SK-N-SH (cell line): ENCODE data around the gene TANC1. TPM values are rescaled to one million over a fixed set of nuclear protein-coding genes. Genes with fewer than 3 reads are reported as not detected.

Source experiments
- CTCF ChIA-PET: fragments of 300-600, 350-600 bp; formaldehyde crosslinking; extraction: SDS; loops from one replicate; lab custom pipeline; 2021; lab: Yijun Ruan, JAX
- POLR2A ChIA-PET: fragments of 350-600 bp; sonication (Branson Sonifier 250); formaldehyde crosslinking; extraction: SDS; loops from one replicate; lab custom pipeline; 2020; ENCODE audit warnings: antibody characterized with exemption, inconsistent platforms; lab: Yijun Ruan, JAX
- DNase-seq: peaks from one replicate; pipeline ENCODE4 v3.0.0; 2012
- H2AFZ ChIP-seq: fragments of 200-600 bp; sonication (generic); 2 replicates; pipeline ENCODE4 v1.8.1; 2016; ENCODE audit warnings: antibody characterized with exemption, mild to moderate bottlenecking, low read depth
- H3F3A ChIP-seq: fragments of 200-600 bp; sonication (generic); replicated peaks from 2 replicates; pipeline ENCODE3; 2016; ENCODE audit warnings: antibody characterized with exemption, mild to moderate bottlenecking; ENCODE audit not compliant: insufficient read depth
- H3K27ac ChIP-seq, 2 experiments: fragments of 200-500 bp in 1 of 2; fragments of 200-600 bp in 1 of 2; sonication (Bioruptor generic) in 1 of 2; sonication (generic), shearing (Covaris generic) in 1 of 2; 2 replicates each; pipeline versions ENCODE4 v1.5.1 to v1.6.1; 2014 to 2016; ENCODE audit warnings: low read depth in 2 of 2, inconsistent platforms in 1 of 2, low read length in 1 of 2, mild to moderate bottlenecking in 1 of 2, mixed read lengths in 1 of 2
- H3K27me3 ChIP-seq: fragments of 200-600 bp; sonication (generic), shearing (Covaris generic); 2 replicates; pipeline ENCODE4 v1.6.1; 2016; ENCODE audit warnings: mixed run types; ENCODE audit not compliant: insufficient read depth
- H3K36me3 ChIP-seq, 2 experiments: fragments of 200-500 bp in 1 of 2; fragments of 200-600 bp in 1 of 2; sonication (Bioruptor generic) in 1 of 2; sonication (generic) in 1 of 2; replicated peaks in 1 of 2; 2 replicates each; pipeline versions ENCODE3 to v1.5.1; 2014 to 2016; ENCODE audit warnings: low read length in 1 of 2, mild to moderate bottlenecking in 1 of 2; ENCODE audit not compliant: insufficient read depth in 2 of 2, control insufficient read depth in 1 of 2
- H3K4me1 ChIP-seq, 2 experiments: fragments of 200-500 bp in 1 of 2; fragments of 200-600 bp in 1 of 2; sonication (Bioruptor generic) in 1 of 2; sonication (generic), shearing (Covaris generic) in 1 of 2; 2 replicates each; pipeline versions ENCODE4 v1.5.1 to v1.6.1; 2014 to 2016; ENCODE audit warnings: low read depth in 1 of 2, low read length in 1 of 2, mixed run types in 1 of 2; ENCODE audit not compliant: insufficient read depth in 2 of 2, control insufficient read depth in 1 of 2
- H3K4me2 ChIP-seq: fragments of 200-600 bp; sonication (generic), shearing (Covaris generic); 2 replicates; pipeline ENCODE4 v1.6.1; 2017; ENCODE audit warnings: mixed run types
- H3K4me3 ChIP-seq, 2 experiments: fragments of 200-500 bp in 1 of 2; fragments of 200-600 bp in 1 of 2; sonication (Bioruptor generic) in 1 of 2; sonication (generic), shearing (Covaris generic) in 1 of 2; 2 replicates each; pipeline versions ENCODE4 v1.5.1 to v1.8.1; 2014 to 2016; ENCODE audit warnings: low read depth in 2 of 2, inconsistent platforms in 1 of 2, low read length in 1 of 2, mild to moderate bottlenecking in 1 of 2, mixed read lengths in 1 of 2, moderate library complexity in 1 of 2
- H3K79me2 ChIP-seq: fragments of 200-600 bp; sonication (generic); 2 replicates; pipeline ENCODE4 v1.8.1; 2017; ENCODE audit warnings: mild to moderate bottlenecking; ENCODE audit not compliant: insufficient read depth
- H3K9ac ChIP-seq: fragments of 200-600 bp; sonication (generic); 2 replicates; pipeline ENCODE4 v1.6.1; 2017; ENCODE audit warnings: mixed run types
- H3K9me2 ChIP-seq: fragments of 200-600 bp; sonication (generic); 2 replicates; pipeline ENCODE4 v1.6.1; 2017; ENCODE audit warnings: mixed run types
- H3K9me3 ChIP-seq: fragments of 200-600 bp; sonication (generic); 2 replicates; pipeline ENCODE4 v1.6.1; 2017; ENCODE audit warnings: mixed run types, mild to moderate bottlenecking, moderate library complexity
- H4K20me1 ChIP-seq: fragments of 200-600 bp; sonication (generic); 2 replicates; pipeline ENCODE4 v1.6.1; 2017; ENCODE audit warnings: mild to moderate bottlenecking, mixed run types; ENCODE audit not compliant: insufficient read depth
- CTCF ChIP-seq: fragments of 200-600 bp; sonication (generic); IDR thresholded peaks from 2 replicates; pipeline ENCODE4 v1.6.1; 2017; ENCODE audit warnings: antibody characterized with exemption, mild to moderate bottlenecking, moderate library complexity
- EZH2phosphoT487 ChIP-seq: fragments of 200-600 bp; sonication (generic); IDR thresholded peaks from 2 replicates; pipeline ENCODE4 v1.6.1; 2017; ENCODE audit warnings: low read depth, mixed run types, mild to moderate bottlenecking, antibody characterized with exemption, moderate library complexity, borderline replicate concordance
- FOXM1 ChIP-seq: IDR thresholded peaks from 2 replicates; pipeline ENCODE4 v1.4.0; 2012; ENCODE audit warnings: low read depth, mild to moderate bottlenecking
- GABPA ChIP-seq: IDR thresholded peaks from 2 replicates; pipeline ENCODE4 v1.4.0; 2012; ENCODE audit warnings: low read depth, mild to moderate bottlenecking
- NRF1 ChIP-seq: IDR thresholded peaks from 2 replicates; pipeline ENCODE4 v1.6.1; 2012; ENCODE audit warnings: low read depth, mild to moderate bottlenecking, low read length
- PBX3 ChIP-seq: IDR thresholded peaks from 2 replicates; pipeline ENCODE4; 2012
- RAD21 ChIP-seq: IDR thresholded peaks from 2 replicates; pipeline ENCODE4 v1.6.1; 2012; ENCODE audit warnings: mild to moderate bottlenecking, low read length
- REST ChIP-seq: IDR thresholded peaks from 2 replicates; pipeline ENCODE4 v1.6.1; 2012; ENCODE audit warnings: mild to moderate bottlenecking, low read depth, low read length, moderate library complexity
- RFX5 ChIP-seq: IDR thresholded peaks from 2 replicates; pipeline ENCODE4 v1.6.1; 2012; ENCODE audit warnings: mild to moderate bottlenecking, improper control_type of control experiment, low read length
- RXRA ChIP-seq: IDR thresholded peaks from 2 replicates; pipeline ENCODE4 v1.4.0; 2012; ENCODE audit warnings: low read depth, mild to moderate bottlenecking, borderline replicate concordance
- SMC3 ChIP-seq: IDR thresholded peaks from 2 replicates; pipeline ENCODE4 v1.6.1; 2012; ENCODE audit warnings: low read depth, low read length, improper control_type of control experiment
- TCF12 ChIP-seq: IDR thresholded peaks from 2 replicates; pipeline ENCODE4 v1.4.0; 2012
- TEAD4 ChIP-seq: IDR thresholded peaks from 2 replicates; pipeline ENCODE4 v1.4.0; 2012; ENCODE audit warnings: mild to moderate bottlenecking, borderline replicate concordance; ENCODE audit not compliant: insufficient read depth
- YY1 ChIP-seq: IDR thresholded peaks from 2 replicates; pipeline ENCODE4 v1.4.0; 2012; ENCODE audit warnings: low read depth, mild to moderate bottlenecking
- polyA plus RNA-seq, 3 experiments: library from polyadenylated mRNA; depleted of rRNA; stranded (reverse); fragments of >200 nt; gene quantifications; 2 replicates each; pipeline ENCODE4 v1.2.3, GENCODE V29; 2012
- TF ChIP-seq, protein P1 (sequence below): IDR thresholded peaks from 2 replicates; pipeline ENCODE4 v1.4.0; 2012; ENCODE audit warnings: low read depth
- TF ChIP-seq, protein P2 (sequence below): IDR thresholded peaks from 2 replicates; pipeline ENCODE4 v1.4.0; 2012; ENCODE audit warnings: low read depth, borderline replicate concordance
- TF ChIP-seq, protein P3 (sequence below): fragments of 150-350 bp; IDR thresholded peaks from 2 replicates; pipeline ENCODE4 v1.6.1; 2017; ENCODE audit warnings: antibody characterized with exemption, low read length, low read depth, borderline replicate concordance

The TANC1 gene
- polyA plus RNA-seq, 1 of the 3 experiments (the other 2 are of a cell fraction) = 19.2 TPM

DNA sequence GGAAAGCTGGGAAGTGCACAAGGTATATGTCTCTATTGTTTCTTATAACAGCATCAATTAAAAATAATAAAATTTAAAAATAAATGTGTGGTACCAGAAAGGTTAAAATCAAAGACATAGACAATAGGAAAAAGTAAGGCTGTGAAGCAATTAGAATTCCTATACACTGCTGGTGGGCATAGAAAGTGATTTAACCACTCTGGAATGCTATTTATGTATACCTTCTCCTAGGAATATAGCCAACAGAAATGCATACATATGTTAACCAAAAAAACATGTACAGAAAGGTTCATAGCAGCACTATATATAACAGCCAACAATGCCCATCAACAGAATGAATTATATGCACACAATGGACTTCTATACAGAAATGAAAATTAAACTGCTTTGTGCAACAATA, 275.1 kb downstream of the TANC1 start:
- no peak overlapping the region for H2AFZ ChIP-seq
- H3K27ac ChIP-seq = no peak overlapping the region
- no peaks in the 10 kb centered on the region for H3K79me2 ChIP-seq
- no peaks in the 10 kb centered on the region for H3K9me2 ChIP-seq
- no peak overlapping the region for H3K9ac ChIP-seq
- no peaks in the 10 kb centered on the region for H3K9me3 ChIP-seq
- H3K36me3 ChIP-seq = peaks cover 47 to 55% of the 10 kb centered on the region in 2 experiments
- H4K20me1 ChIP-seq = no peaks in the 10 kb centered on the region
- H3K4me2 ChIP-seq = no peak overlapping the region
- H3K4me1 ChIP-seq = no peaks in the 10 kb centered on the region
- CTCF ChIA-PET = no interaction called here
- H3F3A ChIP-seq = no peaks in the 10 kb centered on the region
- no peak for DNase-seq
- TF ChIP-seq, protein P1, sequence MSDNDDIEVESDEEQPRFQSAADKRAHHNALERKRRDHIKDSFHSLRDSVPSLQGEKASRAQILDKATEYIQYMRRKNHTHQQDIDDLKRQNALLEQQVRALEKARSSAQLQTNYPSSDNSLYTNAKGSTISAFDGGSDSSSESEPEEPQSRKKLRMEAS = no peak
- no peak for TF ChIP-seq REST
- no peak for TF ChIP-seq PBX3
- no peak for TF ChIP-seq YY1
- TF ChIP-seq TCF12 = no peak
- no peak for TF ChIP-seq CTCF
- no peak for TF ChIP-seq NRF1
- TF ChIP-seq, protein P2, sequence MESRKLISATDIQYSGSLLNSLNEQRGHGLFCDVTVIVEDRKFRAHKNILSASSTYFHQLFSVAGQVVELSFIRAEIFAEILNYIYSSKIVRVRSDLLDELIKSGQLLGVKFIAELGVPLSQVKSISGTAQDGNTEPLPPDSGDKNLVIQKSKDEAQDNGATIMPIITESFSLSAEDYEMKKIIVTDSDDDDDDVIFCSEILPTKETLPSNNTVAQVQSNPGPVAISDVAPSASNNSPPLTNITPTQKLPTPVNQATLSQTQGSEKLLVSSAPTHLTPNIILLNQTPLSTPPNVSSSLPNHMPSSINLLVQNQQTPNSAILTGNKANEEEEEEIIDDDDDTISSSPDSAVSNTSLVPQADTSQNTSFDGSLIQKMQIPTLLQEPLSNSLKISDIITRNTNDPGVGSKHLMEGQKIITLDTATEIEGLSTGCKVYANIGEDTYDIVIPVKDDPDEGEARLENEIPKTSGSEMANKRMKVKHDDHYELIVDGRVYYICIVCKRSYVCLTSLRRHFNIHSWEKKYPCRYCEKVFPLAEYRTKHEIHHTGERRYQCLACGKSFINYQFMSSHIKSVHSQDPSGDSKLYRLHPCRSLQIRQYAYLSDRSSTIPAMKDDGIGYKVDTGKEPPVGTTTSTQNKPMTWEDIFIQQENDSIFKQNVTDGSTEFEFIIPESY = no peak
- TF ChIP-seq GABPA = no peak
- no peak for TF ChIP-seq FOXM1
- TF ChIP-seq RXRA = no peak
- TF ChIP-seq RFX5 = no peak
- TF ChIP-seq SMC3 = no peak
- TF ChIP-seq, protein P3, sequence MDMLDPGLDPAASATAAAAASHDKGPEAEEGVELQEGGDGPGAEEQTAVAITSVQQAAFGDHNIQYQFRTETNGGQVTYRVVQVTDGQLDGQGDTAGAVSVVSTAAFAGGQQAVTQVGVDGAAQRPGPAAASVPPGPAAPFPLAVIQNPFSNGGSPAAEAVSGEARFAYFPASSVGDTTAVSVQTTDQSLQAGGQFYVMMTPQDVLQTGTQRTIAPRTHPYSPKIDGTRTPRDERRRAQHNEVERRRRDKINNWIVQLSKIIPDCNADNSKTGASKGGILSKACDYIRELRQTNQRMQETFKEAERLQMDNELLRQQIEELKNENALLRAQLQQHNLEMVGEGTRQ = no peak
- no peak for TF ChIP-seq TEAD4
- no peak for TF ChIP-seq EZH2phosphoT487
- TF ChIP-seq RAD21 = no peak
- POLR2A ChIA-PET = interaction anchor here (0.6 to 0.7 kb wide), 2 partner anchors 10 to 19 kb away, joined by 3 read pairs; no protein-coding TSS in a partner anchor
- no peak overlapping the region for H3K4me3 ChIP-seq
- H3K27me3 ChIP-seq = no peaks in the 10 kb centered on the region
